GM23338 (cell line): Measurements from ENCODE around the gene PGPEP1. TPM values are rescaled to one million over a fixed set of nuclear protein-coding genes. Genes with fewer than 3 reads are reported as not detected.

ENCODE experiments used
- CREB1 ChIP-seq: fragments of 250-450 bp; sonication (Bioruptor Pico); IDR thresholded peaks from 2 replicates; pipeline ENCODE4 v1.5.0; 2020; ENCODE audit warnings: low read depth, mild to moderate bottlenecking, moderate library complexity
- EZH2 ChIP-seq: fragments of 200-600 bp; sonication (generic); IDR thresholded peaks from one replicate; pipeline ENCODE4 v1.8.0; 2017; ENCODE audit warnings: antibody characterized with exemption, mild to moderate bottlenecking, low read depth; ENCODE audit not compliant: unreplicated experiment
- JUNB ChIP-seq: IDR thresholded peaks from one replicate; pipeline ENCODE4 v1.6.1; 2016; ENCODE audit warnings: antibody characterized with exemption; ENCODE audit not compliant: unreplicated experiment
- NANOG ChIP-seq: IDR thresholded peaks from 2 replicates; pipeline ENCODE4 v1.6.1; 2016; ENCODE audit warnings: antibody characterized with exemption, borderline replicate concordance
- POLR2AphosphoS5 ChIP-seq: IDR thresholded peaks from 2 replicates; pipeline ENCODE4 v1.6.1; 2016; ENCODE audit warnings: antibody characterized with exemption, low read depth
- STAT1 ChIP-seq: IDR thresholded peaks from one replicate; pipeline ENCODE4 v1.6.1; 2016; ENCODE audit warnings: antibody characterized with exemption; ENCODE audit not compliant: unreplicated experiment
- ZNF114 ChIP-seq: fragments of 250-450 bp; sonication (Bioruptor Pico); IDR thresholded peaks from 2 replicates; pipeline ENCODE4 v1.5.0; 2020; ENCODE audit warnings: mild to moderate bottlenecking, moderate library complexity
- ZNF331 ChIP-seq: fragments of 250-450 bp; sonication (Bioruptor Pico); IDR thresholded peaks from 2 replicates; pipeline ENCODE4 v1.5.0; 2020; ENCODE audit warnings: low read depth, mild to moderate bottlenecking, moderate library complexity
- polyA plus RNA-seq: library from polyadenylated mRNA; unstranded; fragments of >200 nt; fragmentation: Nextera tagmentation; extraction: Ambion mirVana; gene quantifications from 2 replicates; pipeline ENCODE4 v1.2.1, GENCODE V29; 2016
- total RNA-seq: library from RNA; depleted of rRNA; stranded (reverse); fragments of >200 nt; shearing (Covaris generic); gene quantifications from 2 replicates; pipeline ENCODE4 v1.2.3, GENCODE V29; 2014
- TF ChIP-seq, protein P1 (sequence below): fragments of 250-450 bp; sonication (Bioruptor Pico); IDR thresholded peaks from 2 replicates; pipeline ENCODE4 v1.5.0; 2020; ENCODE audit warnings: mild to moderate bottlenecking, moderate library complexity
- TF ChIP-seq, protein P2 (sequence below): IDR thresholded peaks from one replicate; pipeline ENCODE4 v1.6.1; 2018; ENCODE audit warnings: antibody characterized with exemption; ENCODE audit not compliant: unreplicated experiment

PGPEP1 gene
- total and polyA plus RNA-seq, 2 experiments from 2014 or later: 15.5 to 18.9 TPM

DNA sequence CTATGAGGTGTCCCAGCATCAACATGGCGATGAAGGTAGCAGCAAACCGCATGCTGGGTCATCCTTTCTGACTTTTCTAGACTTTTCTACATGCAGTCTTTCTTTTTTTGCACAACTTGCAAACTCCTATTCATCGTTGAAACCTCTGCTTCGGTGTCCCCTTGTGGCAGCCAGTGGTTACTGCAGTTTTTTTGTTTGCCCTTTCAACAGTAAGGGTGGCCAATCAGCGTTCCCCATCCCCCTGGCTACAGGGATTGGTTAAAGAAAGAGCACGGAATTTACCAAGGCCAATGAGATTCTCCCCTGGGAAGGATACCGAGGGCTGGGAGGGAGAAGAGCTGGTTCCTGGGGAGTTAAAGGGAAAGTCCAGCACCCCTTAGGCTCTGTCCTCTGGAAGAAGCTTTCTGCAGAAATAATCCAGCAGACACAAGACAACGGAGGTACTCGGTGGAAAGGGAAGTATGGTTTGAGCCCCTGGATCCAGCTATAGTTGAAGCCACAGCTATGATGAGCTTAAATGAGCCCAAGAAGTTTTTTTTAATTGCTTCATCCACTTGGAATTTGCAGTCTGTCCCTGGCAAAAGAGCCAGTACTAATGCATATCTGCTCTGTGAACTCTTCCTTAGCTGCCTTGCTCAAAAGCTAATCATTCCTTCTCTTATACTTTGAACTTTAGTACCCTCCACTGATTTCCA is 11.9 kb upstream of the PGPEP1 start (continued):
- TF ChIP-seq, protein P1, sequence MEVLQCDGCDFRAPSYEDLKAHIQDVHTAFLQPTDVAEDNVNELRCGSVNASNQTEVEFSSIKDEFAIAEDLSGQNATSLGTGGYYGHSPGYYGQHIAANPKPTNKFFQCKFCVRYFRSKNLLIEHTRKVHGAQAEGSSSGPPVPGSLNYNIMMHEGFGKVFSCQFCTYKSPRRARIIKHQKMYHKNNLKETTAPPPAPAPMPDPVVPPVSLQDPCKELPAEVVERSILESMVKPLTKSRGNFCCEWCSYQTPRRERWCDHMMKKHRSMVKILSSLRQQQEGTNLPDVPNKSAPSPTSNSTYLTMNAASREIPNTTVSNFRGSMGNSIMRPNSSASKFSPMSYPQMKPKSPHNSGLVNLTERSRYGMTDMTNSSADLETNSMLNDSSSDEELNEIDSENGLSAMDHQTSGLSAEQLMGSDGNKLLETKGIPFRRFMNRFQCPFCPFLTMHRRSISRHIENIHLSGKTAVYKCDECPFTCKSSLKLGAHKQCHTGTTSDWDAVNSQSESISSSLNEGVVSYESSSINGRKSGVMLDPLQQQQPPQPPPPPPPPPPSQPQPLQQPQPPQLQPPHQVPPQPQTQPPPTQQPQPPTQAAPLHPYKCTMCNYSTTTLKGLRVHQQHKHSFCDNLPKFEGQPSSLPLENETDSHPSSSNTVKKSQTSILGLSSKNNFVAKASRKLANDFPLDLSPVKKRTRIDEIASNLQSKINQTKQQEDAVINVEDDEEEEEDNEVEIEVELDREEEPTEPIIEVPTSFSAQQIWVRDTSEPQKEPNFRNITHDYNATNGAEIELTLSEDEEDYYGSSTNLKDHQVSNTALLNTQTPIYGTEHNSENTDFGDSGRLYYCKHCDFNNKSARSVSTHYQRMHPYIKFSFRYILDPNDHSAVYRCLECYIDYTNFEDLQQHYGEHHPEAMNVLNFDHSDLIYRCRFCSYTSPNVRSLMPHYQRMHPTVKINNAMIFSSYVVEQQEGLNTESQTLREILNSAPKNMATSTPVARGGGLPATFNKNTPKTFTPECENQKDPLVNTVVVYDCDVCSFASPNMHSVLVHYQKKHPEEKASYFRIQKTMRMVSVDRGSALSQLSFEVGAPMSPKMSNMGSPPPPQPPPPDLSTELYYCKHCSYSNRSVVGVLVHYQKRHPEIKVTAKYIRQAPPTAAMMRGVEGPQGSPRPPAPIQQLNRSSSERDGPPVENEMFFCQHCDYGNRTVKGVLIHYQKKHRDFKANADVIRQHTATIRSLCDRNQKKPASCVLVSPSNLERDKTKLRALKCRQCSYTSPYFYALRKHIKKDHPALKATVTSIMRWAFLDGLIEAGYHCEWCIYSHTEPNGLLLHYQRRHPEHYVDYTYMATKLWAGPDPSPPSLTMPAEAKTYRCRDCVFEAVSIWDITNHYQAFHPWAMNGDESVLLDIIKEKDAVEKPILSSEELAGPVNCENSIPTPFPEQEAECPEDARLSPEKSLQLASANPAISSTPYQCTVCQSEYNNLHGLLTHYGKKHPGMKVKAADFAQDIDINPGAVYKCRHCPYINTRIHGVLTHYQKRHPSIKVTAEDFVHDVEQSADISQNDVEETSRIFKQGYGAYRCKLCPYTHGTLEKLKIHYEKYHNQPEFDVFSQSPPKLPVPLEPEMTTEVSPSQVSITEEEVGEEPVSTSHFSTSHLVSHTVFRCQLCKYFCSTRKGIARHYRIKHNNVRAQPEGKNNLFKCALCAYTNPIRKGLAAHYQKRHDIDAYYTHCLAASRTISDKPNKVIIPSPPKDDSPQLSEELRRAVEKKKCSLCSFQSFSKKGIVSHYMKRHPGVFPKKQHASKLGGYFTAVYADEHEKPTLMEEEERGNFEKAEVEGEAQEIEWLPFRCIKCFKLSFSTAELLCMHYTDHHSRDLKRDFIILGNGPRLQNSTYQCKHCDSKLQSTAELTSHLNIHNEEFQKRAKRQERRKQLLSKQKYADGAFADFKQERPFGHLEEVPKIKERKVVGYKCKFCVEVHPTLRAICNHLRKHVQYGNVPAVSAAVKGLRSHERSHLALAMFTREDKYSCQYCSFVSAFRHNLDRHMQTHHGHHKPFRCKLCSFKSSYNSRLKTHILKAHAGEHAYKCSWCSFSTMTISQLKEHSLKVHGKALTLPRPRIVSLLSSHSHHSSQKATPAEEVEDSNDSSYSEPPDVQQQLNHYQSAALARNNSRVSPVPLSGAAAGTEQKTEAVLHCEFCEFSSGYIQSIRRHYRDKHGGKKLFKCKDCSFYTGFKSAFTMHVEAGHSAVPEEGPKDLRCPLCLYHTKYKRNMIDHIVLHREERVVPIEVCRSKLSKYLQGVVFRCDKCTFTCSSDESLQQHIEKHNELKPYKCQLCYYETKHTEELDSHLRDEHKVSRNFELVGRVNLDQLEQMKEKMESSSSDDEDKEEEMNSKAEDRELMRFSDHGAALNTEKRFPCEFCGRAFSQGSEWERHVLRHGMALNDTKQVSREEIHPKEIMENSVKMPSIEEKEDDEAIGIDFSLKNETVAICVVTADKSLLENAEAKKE (CRISPR knock-in tag): no peak
- TF ChIP-seq EZH2 (no peak), POLR2AphosphoS5 (peak; percentile 84), ZNF331 (no peak), NANOG (no peak), ZNF114 (CRISPR knock-in tag) (no peak), CREB1 (CRISPR knock-in tag) (peak; percentile 17; the same call in 1 of the 2 replicates), STAT1 (no peak), JUNB (peak; percentile 66)
- TF ChIP-seq, protein P2, sequence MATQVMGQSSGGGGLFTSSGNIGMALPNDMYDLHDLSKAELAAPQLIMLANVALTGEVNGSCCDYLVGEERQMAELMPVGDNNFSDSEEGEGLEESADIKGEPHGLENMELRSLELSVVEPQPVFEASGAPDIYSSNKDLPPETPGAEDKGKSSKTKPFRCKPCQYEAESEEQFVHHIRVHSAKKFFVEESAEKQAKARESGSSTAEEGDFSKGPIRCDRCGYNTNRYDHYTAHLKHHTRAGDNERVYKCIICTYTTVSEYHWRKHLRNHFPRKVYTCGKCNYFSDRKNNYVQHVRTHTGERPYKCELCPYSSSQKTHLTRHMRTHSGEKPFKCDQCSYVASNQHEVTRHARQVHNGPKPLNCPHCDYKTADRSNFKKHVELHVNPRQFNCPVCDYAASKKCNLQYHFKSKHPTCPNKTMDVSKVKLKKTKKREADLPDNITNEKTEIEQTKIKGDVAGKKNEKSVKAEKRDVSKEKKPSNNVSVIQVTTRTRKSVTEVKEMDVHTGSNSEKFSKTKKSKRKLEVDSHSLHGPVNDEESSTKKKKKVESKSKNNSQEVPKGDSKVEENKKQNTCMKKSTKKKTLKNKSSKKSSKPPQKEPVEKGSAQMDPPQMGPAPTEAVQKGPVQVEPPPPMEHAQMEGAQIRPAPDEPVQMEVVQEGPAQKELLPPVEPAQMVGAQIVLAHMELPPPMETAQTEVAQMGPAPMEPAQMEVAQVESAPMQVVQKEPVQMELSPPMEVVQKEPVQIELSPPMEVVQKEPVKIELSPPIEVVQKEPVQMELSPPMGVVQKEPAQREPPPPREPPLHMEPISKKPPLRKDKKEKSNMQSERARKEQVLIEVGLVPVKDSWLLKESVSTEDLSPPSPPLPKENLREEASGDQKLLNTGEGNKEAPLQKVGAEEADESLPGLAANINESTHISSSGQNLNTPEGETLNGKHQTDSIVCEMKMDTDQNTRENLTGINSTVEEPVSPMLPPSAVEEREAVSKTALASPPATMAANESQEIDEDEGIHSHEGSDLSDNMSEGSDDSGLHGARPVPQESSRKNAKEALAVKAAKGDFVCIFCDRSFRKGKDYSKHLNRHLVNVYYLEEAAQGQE: no peak
